H9 (cell line): ENCODE measurements around the gene FBXW9. TPM values are rescaled to one million over a fixed set of nuclear protein-coding genes. Genes with fewer than 3 reads are reported as not detected.

Source experiments
- DNase-seq: peaks from one replicate; pipeline ENCODE4 v3.0.0-alpha.2; 2017
- H2AFZ ChIP-seq: one replicate; pipeline ENCODE4 v1.6.1; 2013; ENCODE audit warnings: mild to moderate bottlenecking, low read length, control low read depth, moderate library complexity
- H2AK5ac ChIP-seq: 2 replicates; pipeline ENCODE4 v1.6.1; 2013; ENCODE audit warnings: low read length, control low read depth, mixed read lengths; ENCODE audit not compliant: insufficient read length
- H2BK120ac ChIP-seq: one replicate; pipeline ENCODE4 v1.6.1; 2013; ENCODE audit warnings: low read depth, mild to moderate bottlenecking, low read length, control low read depth, inconsistent platforms; ENCODE audit not compliant: poor library complexity, severe bottlenecking
- H2BK12ac ChIP-seq: 2 replicates; pipeline ENCODE4 v1.6.1; 2013; ENCODE audit warnings: low read length, control low read depth, mixed read lengths, low read depth; ENCODE audit not compliant: insufficient read length
- H2BK15ac ChIP-seq: 2 replicates; pipeline ENCODE4 v1.6.1; 2013; ENCODE audit warnings: low read depth, low read length, control low read depth
- H2BK20ac ChIP-seq: one replicate; pipeline ENCODE4 v1.6.1; 2013; ENCODE audit warnings: low read depth, mild to moderate bottlenecking, low read length, control low read depth, inconsistent platforms; ENCODE audit not compliant: poor library complexity, severe bottlenecking
- H2BK5ac ChIP-seq: 2 replicates; pipeline ENCODE4 v1.6.1; 2013; ENCODE audit warnings: low read length, control low read depth, mixed read lengths; ENCODE audit not compliant: insufficient read length
- H3K14ac ChIP-seq: 2 replicates; pipeline ENCODE4 v1.6.1; 2013; ENCODE audit warnings: low read length, control low read depth; ENCODE audit not compliant: insufficient read depth
- H3K18ac ChIP-seq: 2 replicates; pipeline ENCODE4 v1.6.1; 2013; ENCODE audit warnings: low read depth, mild to moderate bottlenecking, mixed read lengths, low read length, control low read depth; ENCODE audit not compliant: insufficient read length
- H3K23ac ChIP-seq: 2 replicates; pipeline ENCODE4 v1.6.1; 2013; ENCODE audit warnings: low read length, control low read depth, mixed read lengths, low read depth; ENCODE audit not compliant: insufficient read length
- H3K23me2 ChIP-seq: 2 replicates; pipeline ENCODE4 v1.6.1; 2013; ENCODE audit warnings: low read depth, mild to moderate bottlenecking, mixed read lengths, low read length, control low read depth; ENCODE audit not compliant: insufficient read length, poor library complexity, severe bottlenecking
- H3K27ac ChIP-seq: 2 replicates; pipeline ENCODE4 v1.5.1; 2013; ENCODE audit warnings: low read length, control low read depth, mixed read lengths, low read depth; ENCODE audit not compliant: insufficient read length
- H3K27me3 ChIP-seq: 2 replicates; pipeline ENCODE4 v1.6.1; 2013; ENCODE audit warnings: low read length, control low read depth, inconsistent platforms; ENCODE audit not compliant: insufficient read depth
- H3K4ac ChIP-seq: 2 replicates; pipeline ENCODE4 v1.6.1; 2013; ENCODE audit warnings: low read depth, mild to moderate bottlenecking, control low read depth, inconsistent platforms, low read length, moderate library complexity
- H3K4me1 ChIP-seq: 2 replicates; pipeline ENCODE4 v1.6.1; 2013; ENCODE audit warnings: low read length, control low read depth, inconsistent platforms; ENCODE audit not compliant: insufficient read depth
- H3K4me2 ChIP-seq: 2 replicates; pipeline ENCODE4 v1.6.1; 2013; ENCODE audit warnings: low read length, control low read depth, mixed read lengths; ENCODE audit not compliant: insufficient read length, insufficient read depth
- H3K56ac ChIP-seq: 2 replicates; pipeline ENCODE4 v1.6.1; 2013; ENCODE audit warnings: low read depth, mild to moderate bottlenecking, mixed read lengths, low read length, control low read depth; ENCODE audit not compliant: insufficient read length
- H3K79me1 ChIP-seq: 2 replicates; pipeline ENCODE4 v1.6.1; 2013; ENCODE audit warnings: low read depth, mild to moderate bottlenecking, moderate library complexity, low read length, control low read depth, inconsistent platforms; ENCODE audit not compliant: insufficient read depth, poor library complexity, severe bottlenecking
- H3K79me2 ChIP-seq: 2 replicates; pipeline ENCODE4 v1.6.1; 2013; ENCODE audit warnings: low read length, control low read depth, inconsistent platforms; ENCODE audit not compliant: insufficient read depth
- H3K9ac ChIP-seq: 2 replicates; pipeline ENCODE4 v1.6.1; 2013; ENCODE audit warnings: low read length, control low read depth, mixed read lengths; ENCODE audit not compliant: insufficient read length; ENCODE audit errors: extremely low read depth
- H3K9me3 ChIP-seq: one replicate; pipeline ENCODE4 v1.6.1; 2013; ENCODE audit warnings: low read depth, low read length, inconsistent platforms; ENCODE audit not compliant: control insufficient read depth
- H3T11ph ChIP-seq: one replicate; pipeline ENCODE4 v1.6.1; 2013; ENCODE audit warnings: mild to moderate bottlenecking, low read length, control low read depth, inconsistent platforms
- H4K20me1 ChIP-seq: one replicate; pipeline ENCODE4 v1.6.1; 2013; ENCODE audit not compliant: control insufficient read depth, insufficient read length, insufficient read depth
- H4K5ac ChIP-seq: 2 replicates; pipeline ENCODE4 v1.6.1; 2013; ENCODE audit warnings: low read depth, mild to moderate bottlenecking, mixed read lengths, low read length, control low read depth; ENCODE audit not compliant: insufficient read length
- H4K8ac ChIP-seq: replicated peaks from 2 replicates; pipeline ENCODE4 v1.6.1; 2013; ENCODE audit warnings: low read length, control low read depth, mixed read lengths, low read depth; ENCODE audit not compliant: insufficient read length
- H4K91ac ChIP-seq: 2 replicates; pipeline ENCODE4 v1.6.1; 2013; ENCODE audit warnings: low read depth, mild to moderate bottlenecking, moderate library complexity, mixed read lengths, low read length, control low read depth; ENCODE audit not compliant: insufficient read length
- H3K27ac Mint-ChIP-seq, 3 experiments: 2 replicates in 2 of 3; 3 replicates in 1 of 3; pipeline ENCODE4 v1.8.0; 2020 to 2021; ENCODE audit warnings: mixed read lengths in 3 of 3, mild to moderate bottlenecking in 1 of 3, moderate library complexity in 1 of 3
- H3K27me3 Mint-ChIP-seq: 2 replicates; pipeline ENCODE4 v1.8.0; 2021; ENCODE audit warnings: low read depth, mild to moderate bottlenecking, moderate library complexity, mixed read lengths
- H3K36me3 Mint-ChIP-seq, 3 experiments: 2 replicates in 2 of 3; 3 replicates in 1 of 3; pipeline ENCODE4 v1.8.0; 2020 to 2021; ENCODE audit warnings: low read depth in 3 of 3, mixed read lengths in 3 of 3; ENCODE audit not compliant: insufficient read depth in 1 of 3
- H3K4me1 Mint-ChIP-seq, 2 experiments: 2 replicates each; pipeline ENCODE4 v1.8.0; 2020; ENCODE audit warnings: mixed read lengths in 2 of 2
- H3K4me3 Mint-ChIP-seq, 2 experiments: 2 replicates in 1 of 2; 3 replicates in 1 of 2; pipeline ENCODE4 v1.8.0; 2020 to 2021; ENCODE audit warnings: mild to moderate bottlenecking in 2 of 2, mixed read lengths in 2 of 2, moderate library complexity in 1 of 2
- H3K9me3 Mint-ChIP-seq, 2 experiments: 2 replicates in 1 of 2; 3 replicates in 1 of 2; pipeline ENCODE4 v1.8.0; 2020; ENCODE audit warnings: mild to moderate bottlenecking in 2 of 2, mixed read lengths in 2 of 2, moderate library complexity in 1 of 2
- WGBS: extraction: QIAGEN DNeasy Blood & Tissue Kit; methylation state at CpG from one replicate; pipeline ENCODE4 v1.1.7; 2013; ENCODE audit warnings: missing lambda C conversion rate, low lambda C conversion rate, mixed read lengths; ENCODE audit not compliant: insufficient read length; ENCODE audit errors: extremely low coverage; 5-methylcytosine and 5-hydroxymethylcytosine counted together
- total RNA-seq: library from RNA; stranded (reverse); gene quantifications from 2 replicates; pipeline ENCODE4 v1.2.1, GENCODE V29; 2021
- TF ChIP-seq, protein P1 (sequence below): fragments of 200-600 bp; sonication (generic); conservative IDR thresholded peaks from 3 replicates; pipeline ENCODE4 v1.8.0; 2021; ENCODE audit warnings: antibody characterized with exemption, mild to moderate bottlenecking

FBXW9 gene
- total RNA-seq, 1 experiment from 2014 or later, result 11.7 TPM

DNA sequence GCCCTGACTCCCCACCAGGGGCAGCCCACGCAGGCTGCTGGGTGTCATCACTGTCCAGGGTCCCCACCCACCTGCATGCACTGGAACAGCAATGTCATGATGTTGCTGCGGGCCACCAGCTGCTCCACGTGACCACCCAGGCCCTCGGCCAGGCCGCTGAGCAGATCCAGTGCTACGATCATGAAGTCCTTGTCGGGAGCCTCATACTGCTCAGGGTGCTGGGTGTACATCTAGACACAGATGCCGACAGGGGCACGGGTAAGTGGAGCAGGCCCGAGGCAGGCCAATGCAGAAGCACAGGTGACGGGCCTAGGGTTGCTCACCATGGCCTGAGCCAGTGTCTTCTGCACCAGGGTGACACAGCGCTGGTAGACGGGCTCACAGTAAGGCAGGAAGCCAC is 8.7 kb upstream of the FBXW9 start:
- Histone ChIP-seq H3K23ac (no peak overlapping the region), H4K5ac (no peak overlapping the region), H2AFZ (no peak overlapping the region), H3K27me3 (no peaks in the 10 kb centered on the region), H2AK5ac (no peak overlapping the region), H3K14ac (no peak overlapping the region), H3K27ac (no peak overlapping the region), H3K9me3 (no peaks in the 10 kb centered on the region), H4K91ac (no peak overlapping the region), H3K4me1 (no peaks in the 10 kb centered on the region), H2BK20ac (no peak overlapping the region), H2BK5ac (no peak overlapping the region), H3T11ph (no peak overlapping the region), H3K4me2 (no peak overlapping the region), H3K56ac (no peak overlapping the region), H2BK15ac (no peak overlapping the region), H3K23me2 (no peaks in the 10 kb centered on the region), H4K8ac (no peak overlapping the region), H3K79me1 (no peaks in the 10 kb centered on the region), H3K9ac (no peak overlapping the region), H2BK12ac (no peak overlapping the region), H2BK120ac (no peak overlapping the region), H3K4ac (no peak overlapping the region), H3K79me2 (no peaks in the 10 kb centered on the region), H3K18ac (no peak overlapping the region), H4K20me1 (no peaks in the 10 kb centered on the region)
- WGBS, result no CpG with 5 or more reads among the region's 13 CpGs
- Mint-ChIP-seq H3K4me3 (no peak overlapping the region), H3K36me3 (peaks cover 55 to 89% (median 81%) of the 10 kb centered on the region in 3 experiments), H3K9me3 (no peaks in the 10 kb centered on the region; a peak in 1 of 5 replicates), H3K27ac (no peak overlapping the region; a peak in 2 of 7 replicates), H3K4me1 (peaks cover 7 to 14% of the 10 kb centered on the region in 2 experiments), H3K27me3 (no peaks in the 10 kb centered on the region; the same call in 1 of the 2 replicates)
- TF ChIP-seq, protein P1, sequence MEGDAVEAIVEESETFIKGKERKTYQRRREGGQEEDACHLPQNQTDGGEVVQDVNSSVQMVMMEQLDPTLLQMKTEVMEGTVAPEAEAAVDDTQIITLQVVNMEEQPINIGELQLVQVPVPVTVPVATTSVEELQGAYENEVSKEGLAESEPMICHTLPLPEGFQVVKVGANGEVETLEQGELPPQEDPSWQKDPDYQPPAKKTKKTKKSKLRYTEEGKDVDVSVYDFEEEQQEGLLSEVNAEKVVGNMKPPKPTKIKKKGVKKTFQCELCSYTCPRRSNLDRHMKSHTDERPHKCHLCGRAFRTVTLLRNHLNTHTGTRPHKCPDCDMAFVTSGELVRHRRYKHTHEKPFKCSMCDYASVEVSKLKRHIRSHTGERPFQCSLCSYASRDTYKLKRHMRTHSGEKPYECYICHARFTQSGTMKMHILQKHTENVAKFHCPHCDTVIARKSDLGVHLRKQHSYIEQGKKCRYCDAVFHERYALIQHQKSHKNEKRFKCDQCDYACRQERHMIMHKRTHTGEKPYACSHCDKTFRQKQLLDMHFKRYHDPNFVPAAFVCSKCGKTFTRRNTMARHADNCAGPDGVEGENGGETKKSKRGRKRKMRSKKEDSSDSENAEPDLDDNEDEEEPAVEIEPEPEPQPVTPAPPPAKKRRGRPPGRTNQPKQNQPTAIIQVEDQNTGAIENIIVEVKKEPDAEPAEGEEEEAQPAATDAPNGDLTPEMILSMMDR, result no peak
- DNase-seq, result no peak
